CD4-positive, alpha-beta T cell treated with Interleukin-12 subunit alpha and Interleukin-12 subunit beta, for 1 hour (primary cell): ENCODE results near the gene PCDHA2.
A peak's percentile ranks its signal among the peaks of the same experiment; 100 is the strongest.
"Not testable (repeated sequence)": the region's sequence is repeated elsewhere in the genome, so short reads cannot be mapped to it uniquely, and the experiment has no call there.

ENCODE experiments used
- DNase-seq: peaks from one replicate; pipeline ENCODE4 v3.0.0-alpha.2; 2020

Gene PCDHA2

GRCh38 chr5:140821375-140822280 is 27.0 kb downstream of the PCDHA2 start, which contains the start of gene PCDHA5:
TSS of gene PCDHA5 (plus strand) at chr5:140821613.
- no peak for DNase-seq

GRCh38 chr5:140822281-140822629 is 27.6 kb downstream of the PCDHA2 start:
- no peak for DNase-seq

GRCh38 chr5:140822969-140823368 is 28.3 kb downstream of the PCDHA2 start:
- DNase-seq: not testable (repeated sequence)

- DNase-seq: no peak
These were observed 28.8 kb downstream of the PCDHA2 start for GRCh38 chr5:140823475-140823874.

- no peak for DNase-seq
These were observed 33.2 kb downstream of the PCDHA2 start, which contains the start of gene PCDHA6 for GRCh38 chr5:140827704-140828361. TSS of gene PCDHA6 (plus strand) at chr5:140827960. CDS start at chr5:140828092, 132 bp downstream.

- DNase-seq: no peak
These were observed 33.7 kb downstream of the PCDHA2 start for GRCh38 chr5:140828362-140828737.

GRCh38 chr5:140829511-140830501 is 35.2 kb downstream of the PCDHA2 start:
- not testable (repeated sequence) for DNase-seq

GRCh38 chr5:140833993-140834392 is 39.3 kb downstream of the PCDHA2 start, which contains the start of gene PCDHA7:
TSS of gene PCDHA7 (plus strand) at chr5:140834269. CDS start at chr5:140834384, 115 bp downstream.
- no peak for DNase-seq

- not testable (repeated sequence) for DNase-seq
These were observed 39.9 kb downstream of the PCDHA2 start for GRCh38 chr5:140834439-140835008.

- DNase-seq: no peak
These were observed 41.2 kb downstream of the PCDHA2 start for GRCh38 chr5:140835622-140836510.

- DNase-seq: peak; percentile 6
These were observed 46.6 kb downstream of the PCDHA2 start, which contains the start of gene PCDHA8 for GRCh38 chr5:140840978-140841962. TSS of gene PCDHA8 (plus strand) at chr5:140841187. CDS start at chr5:140841322, 135 bp downstream.

- DNase-seq: no peak
These were observed 48.4 kb downstream of the PCDHA2 start for GRCh38 chr5:140842798-140843733.
